Kidney (tissue), 14 donors: ENCODE results near the gene PRKCE. TPM values are rescaled to one million over a fixed set of nuclear protein-coding genes. Genes with fewer than 3 reads are reported as not detected.

Source experiments
- DNase-seq, 5 donors: peaks; one replicate each; pipeline ENCODE4 v3.0.0-alpha.2; 2013 to 2020
- FAIRE-seq: peaks from 2 replicates; lab custom pipeline; 2012; peaks lifted over from hg19 to GRCh38; lab: Jason Lieb, UNC
- H3K27ac ChIP-seq, 2 donors: one replicate each; pipeline ENCODE4 v1.7.0; 2013; ENCODE audit warnings: low read depth in 2 of 2, low read length in 2 of 2, inconsistent platforms in 1 of 2
- H3K27me3 ChIP-seq: one replicate; pipeline ENCODE4 v1.7.1; 2013; ENCODE audit warnings: low read length, inconsistent platforms; ENCODE audit not compliant: control insufficient read depth, insufficient read depth
- H3K36me3 ChIP-seq, 3 donors: one replicate each; pipeline versions ENCODE4 v1.7.0 to v1.7.1; 2013; ENCODE audit warnings: low read length in 3 of 3, control low read depth in 1 of 3, inconsistent platforms in 1 of 3; ENCODE audit not compliant: insufficient read depth in 3 of 3, control insufficient read depth in 2 of 3
- H3K4me1 ChIP-seq, 3 donors: one replicate each; pipeline versions ENCODE4 v1.7.0 to v1.7.1; 2013; ENCODE audit warnings: low read length in 3 of 3, inconsistent platforms in 1 of 3, low read depth in 1 of 3; ENCODE audit not compliant: control insufficient read depth in 2 of 3, insufficient read depth in 2 of 3
- H3K4me3 ChIP-seq, 3 donors: one replicate each; pipeline versions ENCODE4 v1.7.0 to v1.8.1; 2013; ENCODE audit warnings: low read length in 3 of 3, control low read depth in 1 of 3, inconsistent platforms in 1 of 3
- H3K9ac ChIP-seq, 3 donors: one replicate each; pipeline versions ENCODE4 v1.7.0 to v1.7.1; 2013; ENCODE audit warnings: low read length in 3 of 3, control low read depth in 1 of 3, inconsistent platforms in 1 of 3
- H3K9me3 ChIP-seq, 3 donors: one replicate each; pipeline versions ENCODE4 v1.7.0 to v1.7.1; 2013; ENCODE audit warnings: low read length in 3 of 3, control low read depth in 1 of 3, inconsistent platforms in 1 of 3; ENCODE audit not compliant: control insufficient read depth in 2 of 3, insufficient read depth in 1 of 3
- CTCF ChIP-seq: IDR thresholded peaks from 3 replicates; pipeline ENCODE4 v1.5.1; 2012; ENCODE audit warnings: mild to moderate bottlenecking, moderate library complexity, borderline replicate concordance; ENCODE audit not compliant: insufficient read depth; ENCODE audit errors: extremely low read depth
- intact Hi-C: fragments of 100-400 bp; cut with DNase I; formaldehyde crosslinking; loops from one replicate; pipeline ENCODE4 v1.11.1; 2022
- polyA plus RNA-seq: library from polyadenylated mRNA; stranded (reverse); fragments of 350-450 nt; fragmentation: Illumina TruSeq; extraction: RNeasy Lipid Tissue Mini Kit (QIAGEN cat#74804); gene quantifications from one replicate; pipeline ENCODE4 v1.2.3, GENCODE V29; 2014; ENCODE audit warnings: low read depth, low replicate concordance; ENCODE audit not compliant: insufficient read depth
- total RNA-seq: library from RNA; stranded (reverse); fragmentation: NEBNext Ultra II Directional; extraction: Animal tissue kit (Norgen Biotek cat#: 25700); gene quantifications from one replicate; pipeline ENCODE4 v1.2.1, GENCODE V29; 2021
- donor health status: control.
- donor health status: control.
- donor health status: control.
- donor health status: control.
- donor health status: control.
- donor health status: DM: yes; HTN: yes; CAD: no.
- donor health status: Normal renal cell carcinoma (clear cell type).

PRKCE gene
- total and polyA plus RNA-seq, 2 donors from 2014 or later: 11.1 to 27.3 TPM

- no peak overlapping the region for H3K4me3 ChIP-seq
- no peaks in the 10 kb centered on the region for H3K36me3 ChIP-seq
- no peak for TF ChIP-seq CTCF
- DNase-seq (peak in 1 of 5 donors; percentile 0), FAIRE-seq (no peak)
- intact Hi-C loops: no loop called here
- no peaks in the 10 kb centered on the region for H3K27me3 ChIP-seq
- H3K9me3 ChIP-seq: no peaks in the 10 kb centered on the region
- H3K27ac ChIP-seq: no peak overlapping the region
- H3K4me1 ChIP-seq: peaks cover 0 to 5% (median 0%) of the 10 kb centered on the region in 3 donors
- no peak overlapping the region for H3K9ac ChIP-seq
Observed at GRCh38 chr2:46053564-46053963, 402.1 kb downstream of the PRKCE start.

- Histone ChIP-seq H3K36me3 (no peaks in the 10 kb centered on the region), H3K4me3 (no peak overlapping the region), H3K27me3 (no peaks in the 10 kb centered on the region), H3K4me1 (peaks cover 0 to 5% (median 0%) of the 10 kb centered on the region in 3 donors), H3K9ac (no peak overlapping the region), H3K27ac (no peak overlapping the region), H3K9me3 (no peaks in the 10 kb centered on the region)
- DNase-seq (no peak), FAIRE-seq (no peak)
- TF ChIP-seq CTCF: no peak
- intact Hi-C loops: no loop called here
Observed at GRCh38 chr2:46056541-46056940, 405.1 kb downstream of the PRKCE start.

- intact Hi-C loops: no loop called here
Observed at GRCh38 chr2:46058140-46058539, 406.7 kb downstream of the PRKCE start.

More at GRCh38 chr2:46058140-46058539, 406.7 kb downstream of the PRKCE start:
- no peak for TF ChIP-seq CTCF
- FAIRE-seq: no peak
- peak in 2 of 5 donors; percentile 9 to 75 for DNase-seq
- Histone ChIP-seq H3K9ac (no peak overlapping the region), H3K4me1 (peaks cover 0 to 5% (median 2%) of the 10 kb centered on the region in 3 donors), H3K9me3 (no peaks in the 10 kb centered on the region), H3K4me3 (no peak overlapping the region), H3K36me3 (no peaks in the 10 kb centered on the region), H3K27me3 (no peaks in the 10 kb centered on the region), H3K27ac (peak overlapping the region in 1 of 2 donors; percentile 35)
